Caco-2 (cell line): ENCODE data around the gene GPR37L1. TPM values are rescaled to one million over a fixed set of nuclear protein-coding genes. Genes with fewer than 3 reads are reported as not detected.

Experiments
- BruUV-seq: library from RNA; stranded (reverse); fragments of 400-500 nt; replicated peaks from 2 replicates; lab custom pipeline; 2021; lab: Mats Ljungman, UMichigan
- CTCF ChIA-PET: fragments of 300-600 bp; sonication (Branson Sonifier 250); formaldehyde crosslinking; loops from one replicate; lab custom pipeline; 2022; ENCODE audit warnings: antibody characterized with exemption; lab: Charles Lee
- POLR2A ChIA-PET: fragments of 300-600 bp; sonication (Branson Sonifier 250); formaldehyde crosslinking; loops from one replicate; lab custom pipeline; 2022; ENCODE audit warnings: antibody characterized with exemption; lab: Charles Lee
- DNase-seq, 2 experiments: peaks; one replicate each; pipeline versions ENCODE4 v3.0.0 to v3.0.0-alpha.2; 2020 to 2022
- H3K27me3 ChIP-seq: replicated peaks from 2 replicates; pipeline ENCODE4 v1.6.0; 2011; ENCODE audit warnings: low read length; ENCODE audit not compliant: control insufficient read depth, insufficient read depth
- H3K36me3 ChIP-seq: 2 replicates; pipeline ENCODE4 v1.5.1; 2011; ENCODE audit warnings: low read length; ENCODE audit not compliant: control insufficient read depth, insufficient read depth
- H3K4me1 ChIP-seq: fragments of 250-450 bp; sonication (Bioruptor Pico); 2 replicates; pipeline ENCODE4 v1.5.1; 2020; ENCODE audit warnings: mild to moderate bottlenecking
- H3K4me3 ChIP-seq: 2 replicates; pipeline ENCODE4 v1.5.1; 2011; ENCODE audit warnings: low read depth, mild to moderate bottlenecking, control low read depth, low read length
- H3K9me3 ChIP-seq: fragments of 250-450 bp; sonication (Bioruptor Pico); 2 replicates; pipeline ENCODE4 v1.5.1; 2020; ENCODE audit warnings: mild to moderate bottlenecking, moderate library complexity
- H3K27ac Mint-ChIP-seq: one replicate; pipeline ENCODE4 v1.8.0; 2022; ENCODE audit warnings: mixed read lengths; ENCODE audit not compliant: unreplicated experiment
- H3K27me3 Mint-ChIP-seq: one replicate; pipeline ENCODE4 v1.8.0; 2022; ENCODE audit warnings: mixed read lengths; ENCODE audit not compliant: insufficient read depth, unreplicated experiment
- H3K36me3 Mint-ChIP-seq: one replicate; pipeline ENCODE4 v1.8.0; 2022; ENCODE audit warnings: mild to moderate bottlenecking, mixed read lengths; ENCODE audit not compliant: insufficient read depth, unreplicated experiment
- H3K4me1 Mint-ChIP-seq: one replicate; pipeline ENCODE4 v1.8.0; 2022; ENCODE audit warnings: low read depth, mixed read lengths; ENCODE audit not compliant: unreplicated experiment
- H3K4me3 Mint-ChIP-seq: one replicate; pipeline ENCODE4 v1.8.0; 2022; ENCODE audit warnings: mild to moderate bottlenecking, moderate library complexity, mixed read lengths; ENCODE audit not compliant: unreplicated experiment
- H3K9me3 Mint-ChIP-seq: one replicate; pipeline ENCODE4 v1.8.0; 2022; ENCODE audit warnings: mixed read lengths; ENCODE audit not compliant: unreplicated experiment
- CTCF ChIP-seq, 2 experiments: fragments of 200-600 bp in 1 of 2; IDR thresholded peaks; 1 replicate in 1 of 2; 2 replicates in 1 of 2; pipeline versions ENCODE4 v1.5.1 to v1.8.0; 2011 to 2022; ENCODE audit warnings: antibody characterized with exemption in 1 of 2, control low read depth in 1 of 2, inconsistent platforms in 1 of 2, low read depth in 1 of 2, low read length in 1 of 2, mild to moderate bottlenecking in 1 of 2, moderate library complexity in 1 of 2; ENCODE audit not compliant: insufficient read depth in 1 of 2, severe bottlenecking in 1 of 2, unreplicated experiment in 1 of 2
- intact Hi-C: fragments of 100-400 bp; cut with micrococcal nuclease; formaldehyde crosslinking; loops from one replicate; pipeline ENCODE4 v1.10.0; 2022; ENCODE audit not compliant: unreplicated experiment
- total RNA-seq: library from RNA; stranded (reverse); gene quantifications from 2 replicates; pipeline ENCODE4 v1.2.3, GENCODE V29; 2022

Gene GPR37L1
- total RNA-seq, 1 experiment from 2014 or later: 0.07 TPM

DNA sequence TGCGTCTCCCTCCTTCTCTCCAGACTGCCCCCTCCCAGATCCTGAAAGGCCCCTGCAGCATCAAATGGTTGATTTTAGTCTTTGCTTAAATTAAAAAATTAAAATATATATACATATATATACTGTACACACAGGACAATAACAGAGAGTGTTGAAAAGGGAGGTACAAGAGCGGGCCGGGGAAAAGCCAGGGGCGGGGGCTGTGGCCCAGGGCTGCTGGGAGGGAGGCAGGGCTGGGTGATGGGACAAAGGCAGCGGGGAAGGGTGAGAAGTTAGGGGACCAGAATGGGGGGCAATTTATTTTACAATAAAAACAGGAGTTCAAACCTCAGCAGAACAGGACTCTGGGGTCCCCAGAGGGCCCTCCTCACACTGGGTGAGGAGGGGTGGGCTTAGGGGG is 11.3 kb downstream of the GPR37L1 start:
- intact Hi-C loops: no loop called here
- Histone ChIP-seq H3K9me3 (no peaks in the 10 kb centered on the region), H3K36me3 (peaks cover 3% of the 10 kb centered on the region; the same call in 1 of the 2 replicates), H3K4me3 (no peak overlapping the region), H3K4me1 (peaks cover 21% of the 10 kb centered on the region), H3K27me3 (no peaks in the 10 kb centered on the region)
- TF ChIP-seq CTCF (IDR thresholded peaks at IDR 0.05; ENCODE audit: insufficient read depth in 1 of 2, low read depth in 1 of 2, low read length in 1 of 2, severe bottlenecking in 1 of 2, unreplicated experiment in 1 of 2): no peak
- Mint-ChIP-seq H3K4me3 (no peak overlapping the region), H3K4me1 (no peaks in the 10 kb centered on the region), H3K9me3 (no peaks in the 10 kb centered on the region), H3K36me3 (peaks cover 17% of the 10 kb centered on the region), H3K27me3 (no peaks in the 10 kb centered on the region), H3K27ac (no peak overlapping the region)
- POLR2A ChIA-PET: interaction anchor here (0.6 kb wide), 1 partner anchor 15 kb away, joined by 3 read pairs; no protein-coding TSS in a partner anchor
- CTCF ChIA-PET: interaction anchor here (0.9 to 1.6 kb wide), 3 partner anchors 14 to 238 kb away, joined by 3 to 6 read pairs (median 4); partner anchors contain the start of gene RNPEP
- no peak for DNase-seq
- no TSS peak for BruUV-seq

DNA sequence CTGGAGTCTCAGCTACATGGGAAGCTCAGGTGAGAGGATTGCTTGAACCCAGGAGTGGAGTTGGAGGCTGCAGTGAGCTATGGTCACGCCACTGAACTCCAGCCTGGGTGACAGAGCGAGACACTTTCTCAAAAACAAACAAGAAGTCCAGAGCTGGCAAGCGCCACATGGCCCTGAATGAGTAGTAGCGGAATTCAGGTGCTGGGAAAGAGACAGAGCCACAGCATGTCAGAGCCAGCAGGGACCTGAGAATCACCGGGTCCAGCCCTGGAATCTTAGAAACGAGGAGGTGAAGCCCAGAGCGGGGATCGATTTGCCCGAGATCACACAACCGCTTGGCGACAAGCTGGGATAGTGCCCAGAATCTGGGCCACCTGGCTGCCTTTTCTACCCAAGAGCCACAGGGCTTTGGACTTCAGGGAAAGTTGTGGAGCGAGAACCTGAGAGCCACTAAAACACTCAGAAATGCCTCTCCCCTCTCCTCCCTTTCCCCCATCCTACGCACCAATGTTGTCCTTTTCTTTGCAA is 12.0 kb downstream of the GPR37L1 start:
- Mint-ChIP-seq H3K4me3 (no peak overlapping the region), H3K36me3 (peaks cover 17% of the 10 kb centered on the region), H3K27me3 (no peaks in the 10 kb centered on the region), H3K27ac (no peak overlapping the region), H3K9me3 (no peaks in the 10 kb centered on the region), H3K4me1 (no peaks in the 10 kb centered on the region)
- DNase-seq: no peak
- peaks cover 21% of the 10 kb centered on the region for H3K4me1 ChIP-seq
- BruUV-seq: no TSS peak
- intact Hi-C loops: loop anchor here (1.0 kb wide), 1 partner anchor 256 kb away; no protein-coding TSS in a partner anchor
- POLR2A ChIA-PET: interaction anchor here (0.6 kb wide), 1 partner anchor 15 kb away, joined by 3 read pairs; no protein-coding TSS in a partner anchor
- TF ChIP-seq CTCF (IDR thresholded peaks at IDR 0.05; ENCODE audit: insufficient read depth in 1 of 2, low read depth in 1 of 2, low read length in 1 of 2, severe bottlenecking in 1 of 2, unreplicated experiment in 1 of 2): no peak
- no peaks in the 10 kb centered on the region for H3K9me3 ChIP-seq
- CTCF ChIA-PET: interaction anchor here (0.7 to 1.6 kb wide), 6 partner anchors 11 to 238 kb away, joined by 3 to 12 read pairs (median 4); partner anchors contain the start of genes GPR37L1 and RNPEP
- H3K4me3 ChIP-seq: no peak overlapping the region
- peaks cover 3% of the 10 kb centered on the region; the same call in 1 of the 2 replicates for H3K36me3 ChIP-seq
- H3K27me3 ChIP-seq: no peaks in the 10 kb centered on the region

- Histone ChIP-seq H3K9me3 (no peaks in the 10 kb centered on the region), H3K36me3 (peaks cover 3% of the 10 kb centered on the region; the same call in 1 of the 2 replicates), H3K4me1 (peaks cover 21% of the 10 kb centered on the region), H3K27me3 (no peaks in the 10 kb centered on the region), H3K4me3 (no peak overlapping the region)
- POLR2A ChIA-PET: no interaction called here
- TF ChIP-seq CTCF (IDR thresholded peaks at IDR 0.05; ENCODE audit: insufficient read depth in 1 of 2, low read depth in 1 of 2, low read length in 1 of 2, severe bottlenecking in 1 of 2, unreplicated experiment in 1 of 2): peak; percentile 85 to 89
- no peaks in the 10 kb centered on the region for H3K9me3 Mint-ChIP-seq
- H3K27me3 Mint-ChIP-seq: no peaks in the 10 kb centered on the region
- H3K4me3 Mint-ChIP-seq: no peak overlapping the region
- no peaks in the 10 kb centered on the region for H3K4me1 Mint-ChIP-seq
- peak; percentile 66 to 69 for DNase-seq
- H3K36me3 Mint-ChIP-seq: peaks cover 17% of the 10 kb centered on the region
- H3K27ac Mint-ChIP-seq: no peak overlapping the region
- CTCF ChIA-PET: interaction anchor here (0.5 to 1.6 kb wide), 11 partner anchors 11 to 397 kb away, joined by 3 to 12 read pairs (median 5); partner anchors contain the start of genes ELF3 and GPR37L1
- intact Hi-C loops: loop anchor here (1.0 kb wide), 1 partner anchor 257 kb away; no protein-coding TSS in a partner anchor
- BruUV-seq: no TSS peak
Observed at GRCh38 chr1:202135221-202135721, 12.6 kb downstream of the GPR37L1 start.
